Nephron progenitor cell (in vitro differentiated cells): ENCODE measurements around the gene COL4A1.

Source experiments
- DNase-seq: peaks from one replicate; pipeline ENCODE4 v3.0.0; 2021
- H3K27ac Mint-ChIP-seq: 2 replicates; pipeline ENCODE4 v1.8.0; 2021; ENCODE audit warnings: mild to moderate bottlenecking, moderate library complexity, mixed read lengths
- H3K27me3 Mint-ChIP-seq: 2 replicates; pipeline ENCODE4 v1.8.0; 2021; ENCODE audit warnings: mild to moderate bottlenecking, low read depth, mixed read lengths; ENCODE audit not compliant: poor library complexity
- H3K36me3 Mint-ChIP-seq: 2 replicates; pipeline ENCODE4 v1.8.0; 2021; ENCODE audit warnings: low read depth, mixed read lengths
- H3K4me1 Mint-ChIP-seq: 2 replicates; pipeline ENCODE4 v1.8.0; 2021; ENCODE audit warnings: mixed read lengths
- H3K4me3 Mint-ChIP-seq: 2 replicates; pipeline ENCODE4 v1.8.0; 2021; ENCODE audit warnings: mild to moderate bottlenecking, moderate library complexity, mixed read lengths
- H3K9me3 Mint-ChIP-seq: 2 replicates; pipeline ENCODE4 v1.8.0; 2021; ENCODE audit warnings: mild to moderate bottlenecking, moderate library complexity, mixed read lengths
- TF ChIP-seq, protein P1 (sequence below): fragments of 200-600 bp; sonication (generic); IDR thresholded peaks from 2 replicates; pipeline ENCODE4 v1.5.0; 2021; ENCODE audit warnings: antibody characterized with exemption

Gene COL4A1

DNA sequence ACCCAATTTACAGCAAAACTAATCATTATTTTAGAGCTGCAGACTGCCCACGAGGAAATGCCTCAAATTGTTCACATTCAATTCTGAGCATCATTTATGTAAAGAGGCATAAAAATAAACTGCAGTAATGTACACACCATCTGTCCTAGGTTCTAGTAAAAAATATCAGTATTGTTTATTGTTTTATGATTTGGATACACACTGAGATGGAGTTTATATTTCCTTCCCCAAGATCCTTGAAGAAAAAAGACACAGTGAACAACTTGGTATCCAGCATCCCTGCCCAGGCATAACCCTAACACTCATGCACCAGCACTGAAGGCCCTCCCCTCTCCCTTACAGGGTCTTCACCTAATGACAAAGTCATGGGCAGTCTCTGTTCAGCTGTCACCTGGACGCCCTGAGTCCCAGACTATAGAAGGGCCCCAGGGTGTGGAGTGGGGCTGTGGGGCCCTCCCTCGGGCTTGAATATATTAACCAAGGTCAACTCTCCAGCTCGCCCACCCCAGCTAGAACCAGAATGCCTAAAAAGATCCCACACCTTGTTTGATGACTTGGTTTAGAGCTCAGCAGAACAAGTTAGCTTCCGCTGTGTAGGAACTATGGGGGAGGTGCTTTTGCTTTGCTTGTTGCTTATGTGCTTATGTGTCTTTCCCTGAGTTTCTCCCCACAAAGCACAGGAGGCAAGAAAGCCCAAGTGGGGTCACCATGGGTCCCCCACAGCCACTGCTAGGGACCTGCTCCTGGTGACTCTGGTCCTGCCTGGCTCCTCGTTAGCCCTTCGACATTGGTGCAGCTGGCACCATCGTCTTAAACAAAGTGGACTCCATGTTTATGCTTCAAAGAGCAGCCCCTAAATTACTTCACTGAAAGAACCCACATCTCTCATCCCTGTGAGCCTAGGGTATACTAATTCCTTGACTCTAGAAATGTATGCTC, 111.1 kb downstream of the COL4A1 start:
- Mint-ChIP-seq H3K4me3 (no peak overlapping the region), H3K36me3 (peaks cover 66% of the 10 kb centered on the region), H3K9me3 (no peaks in the 10 kb centered on the region), H3K27ac (no peak overlapping the region), H3K4me1 (peaks cover 13% of the 10 kb centered on the region), H3K27me3 (no peaks in the 10 kb centered on the region)
- no peak for DNase-seq
- TF ChIP-seq, protein P1, sequence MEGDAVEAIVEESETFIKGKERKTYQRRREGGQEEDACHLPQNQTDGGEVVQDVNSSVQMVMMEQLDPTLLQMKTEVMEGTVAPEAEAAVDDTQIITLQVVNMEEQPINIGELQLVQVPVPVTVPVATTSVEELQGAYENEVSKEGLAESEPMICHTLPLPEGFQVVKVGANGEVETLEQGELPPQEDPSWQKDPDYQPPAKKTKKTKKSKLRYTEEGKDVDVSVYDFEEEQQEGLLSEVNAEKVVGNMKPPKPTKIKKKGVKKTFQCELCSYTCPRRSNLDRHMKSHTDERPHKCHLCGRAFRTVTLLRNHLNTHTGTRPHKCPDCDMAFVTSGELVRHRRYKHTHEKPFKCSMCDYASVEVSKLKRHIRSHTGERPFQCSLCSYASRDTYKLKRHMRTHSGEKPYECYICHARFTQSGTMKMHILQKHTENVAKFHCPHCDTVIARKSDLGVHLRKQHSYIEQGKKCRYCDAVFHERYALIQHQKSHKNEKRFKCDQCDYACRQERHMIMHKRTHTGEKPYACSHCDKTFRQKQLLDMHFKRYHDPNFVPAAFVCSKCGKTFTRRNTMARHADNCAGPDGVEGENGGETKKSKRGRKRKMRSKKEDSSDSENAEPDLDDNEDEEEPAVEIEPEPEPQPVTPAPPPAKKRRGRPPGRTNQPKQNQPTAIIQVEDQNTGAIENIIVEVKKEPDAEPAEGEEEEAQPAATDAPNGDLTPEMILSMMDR = no peak

DNA sequence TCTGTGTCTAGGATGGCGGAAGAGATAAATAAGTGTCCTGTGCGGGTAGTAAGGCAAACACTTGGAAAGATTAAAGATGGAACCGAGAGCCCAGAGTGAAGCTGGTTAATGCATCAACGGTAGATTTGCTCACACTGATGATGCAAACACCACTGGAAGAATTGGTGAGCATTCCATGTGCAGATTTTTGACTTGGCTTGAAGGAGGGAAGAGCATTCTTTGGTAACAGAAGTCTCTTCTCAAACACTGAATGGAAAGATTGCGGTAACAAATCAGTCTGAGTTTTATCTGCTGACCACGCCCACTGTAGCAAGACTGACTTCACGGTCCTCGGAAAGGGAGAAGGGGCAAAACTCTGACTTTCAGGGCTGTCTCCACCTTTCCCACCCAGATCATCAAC, 112.5 kb downstream of the COL4A1 start:
- TF ChIP-seq, protein P1 = no peak
- Mint-ChIP-seq H3K4me3 (no peak overlapping the region), H3K27me3 (no peaks in the 10 kb centered on the region), H3K36me3 (peaks cover 71% of the 10 kb centered on the region), H3K9me3 (no peaks in the 10 kb centered on the region), H3K27ac (no peak overlapping the region), H3K4me1 (peaks cover 17% of the 10 kb centered on the region)
- no peak for DNase-seq

DNA sequence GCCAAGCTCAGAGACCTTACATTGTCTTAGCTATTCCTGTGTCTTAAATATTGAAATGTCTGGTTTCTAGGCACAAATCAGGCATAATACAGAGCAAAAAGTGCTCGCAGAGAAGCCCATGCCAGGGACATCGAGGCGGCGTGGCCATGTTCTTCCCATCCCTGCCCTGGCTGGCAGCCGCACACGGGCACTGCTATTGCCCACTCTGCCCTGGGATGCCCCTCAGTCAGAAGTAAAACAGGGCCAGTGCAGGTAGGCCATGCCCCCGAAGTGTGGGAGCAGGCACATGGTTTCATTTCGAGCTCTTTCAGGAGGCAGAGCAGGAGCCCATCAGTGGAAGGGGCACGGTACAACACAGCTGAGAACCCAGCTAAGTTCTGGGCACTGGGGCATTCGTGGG, 113.5 kb downstream of the COL4A1 start:
- Mint-ChIP-seq H3K4me3 (no peak overlapping the region), H3K27ac (no peak overlapping the region), H3K36me3 (peaks cover 64% of the 10 kb centered on the region), H3K27me3 (no peaks in the 10 kb centered on the region), H3K9me3 (no peaks in the 10 kb centered on the region), H3K4me1 (peaks cover 17% of the 10 kb centered on the region)
- no peak for DNase-seq
- TF ChIP-seq, protein P1 = no peak

DNA sequence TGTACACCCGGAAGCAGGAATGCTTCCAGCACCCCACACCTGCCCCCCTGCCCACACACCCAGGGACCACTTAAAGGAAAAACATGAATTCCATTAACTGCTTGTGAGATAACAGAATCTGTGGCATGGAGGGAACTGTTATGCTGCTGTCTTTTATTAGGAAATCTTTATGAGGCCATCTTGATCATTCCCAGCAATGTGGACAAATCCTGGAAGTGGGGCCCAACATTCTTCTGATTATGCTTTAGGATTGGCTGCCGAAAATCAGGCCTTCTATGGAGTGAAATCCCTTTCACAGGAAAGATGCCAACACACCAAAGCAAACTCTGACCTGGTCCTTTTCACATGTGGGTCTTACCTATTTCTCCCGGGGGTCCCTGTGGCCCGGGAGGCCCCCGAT, 114.5 kb downstream of the COL4A1 start:
- Mint-ChIP-seq H3K9me3 (no peaks in the 10 kb centered on the region), H3K27me3 (no peaks in the 10 kb centered on the region), H3K27ac (no peak overlapping the region), H3K4me3 (no peak overlapping the region), H3K36me3 (peaks cover 60% of the 10 kb centered on the region), H3K4me1 (peaks cover 16% of the 10 kb centered on the region)
- DNase-seq = no peak
- TF ChIP-seq, protein P1 = no peak

DNA sequence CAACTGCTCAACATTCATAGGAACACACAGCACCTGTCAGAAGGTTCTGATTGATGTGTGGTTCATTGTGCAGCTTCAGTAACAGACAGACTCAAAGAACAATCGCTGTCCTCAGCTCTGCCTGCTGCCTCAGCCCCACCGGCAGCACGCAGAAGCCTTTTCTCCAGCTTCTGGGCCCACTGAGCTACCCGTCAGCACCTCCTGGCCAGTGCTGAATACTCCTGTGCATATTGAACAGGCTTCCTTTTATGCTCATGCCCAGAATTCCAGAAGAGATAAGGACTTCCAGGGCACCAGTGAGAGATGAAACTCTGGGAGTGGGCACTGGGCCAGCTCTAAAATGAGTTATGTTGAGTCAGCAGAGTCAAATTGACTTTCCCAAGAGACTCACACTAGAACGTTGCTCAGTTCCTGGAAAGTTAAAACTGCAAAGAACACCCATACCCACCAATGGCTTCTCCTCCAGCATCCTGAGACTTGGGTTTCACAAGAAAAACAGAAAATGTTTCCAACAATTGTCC, 119.3 kb downstream of the COL4A1 start:
- no peak overlapping the region for H3K27ac Mint-ChIP-seq
- TF ChIP-seq, protein P1 = no peak

More for the DNA sequence above, 119.3 kb downstream of the COL4A1 start:
- Mint-ChIP-seq H3K4me3 (no peak overlapping the region), H3K4me1 (peaks cover 13% of the 10 kb centered on the region), H3K27me3 (no peaks in the 10 kb centered on the region), H3K9me3 (no peaks in the 10 kb centered on the region), H3K36me3 (peaks cover 68% of the 10 kb centered on the region)
- DNase-seq = no peak
